Memory B cell (primary cell): Measurements from ENCODE around the gene BMPR1A.
"Not testable (repeated sequence)": the region's sequence is repeated elsewhere in the genome, so short reads cannot be mapped to it uniquely, and the experiment has no call there.

Experiments used
- ATAC-seq: fragments of 150-1000 bp; cut with Tn5 transposase; 2 replicates; pipeline ENCODE4 v1.10.0; 2021; ENCODE audit warnings: low read depth, mild to moderate bottlenecking, moderate library complexity
- DNase-seq, 2 donors: peaks; one replicate each; pipeline ENCODE4 v3.0.0; 2022; ENCODE audit warnings: low spot score in 2 of 2
- H3K27ac Mint-ChIP-seq: one replicate; pipeline ENCODE4 v1.8.0; 2022; ENCODE audit warnings: mild to moderate bottlenecking, moderate library complexity, mixed read lengths
- H3K27me3 Mint-ChIP-seq: one replicate; pipeline ENCODE4 v1.8.0; 2022; ENCODE audit warnings: mixed read lengths
- H3K36me3 Mint-ChIP-seq: one replicate; pipeline ENCODE4 v1.8.0; 2022; ENCODE audit warnings: mild to moderate bottlenecking, mixed read lengths
- H3K4me1 Mint-ChIP-seq: one replicate; pipeline ENCODE4 v1.8.0; 2022; ENCODE audit warnings: mixed read lengths
- H3K4me3 Mint-ChIP-seq: one replicate; pipeline ENCODE4 v1.8.0; 2022; ENCODE audit warnings: mild to moderate bottlenecking, moderate library complexity, mixed read lengths
- H3K9me3 Mint-ChIP-seq: one replicate; pipeline ENCODE4 v1.8.0; 2022; ENCODE audit warnings: mixed read lengths

Gene BMPR1A

DNA sequence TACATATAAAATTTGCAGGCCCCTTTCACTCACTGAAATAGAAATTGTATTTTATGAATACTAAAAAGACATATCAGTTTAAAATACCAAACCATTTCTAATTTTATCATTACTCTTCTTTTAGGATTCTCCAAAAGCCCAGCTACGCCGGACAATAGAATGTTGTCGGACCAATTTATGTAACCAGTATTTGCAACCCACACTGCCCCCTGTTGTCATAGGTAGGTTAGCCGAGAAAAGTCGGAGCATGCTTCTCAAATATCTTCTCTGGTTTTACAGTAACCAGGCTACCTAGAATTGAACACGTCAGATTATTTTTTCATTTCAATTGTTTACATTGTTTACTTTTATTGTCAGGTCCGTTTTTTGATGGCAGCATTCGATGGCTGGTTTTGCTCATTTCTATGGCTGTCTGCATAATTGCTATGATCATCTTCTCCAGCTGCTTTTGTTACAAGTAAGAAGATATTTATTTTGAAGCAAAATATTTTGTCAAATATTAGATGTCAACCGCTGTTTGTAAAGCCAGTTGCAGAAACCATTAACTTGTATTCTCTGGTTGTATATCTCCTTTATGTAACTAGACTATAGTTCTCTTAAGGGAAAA lies 143.4 kb downstream of the BMPR1A start:
- ATAC-seq (peak; percentile 59), DNase-seq (peak; percentile 33 to 39)
- H3K27me3 Mint-ChIP-seq = no peaks in the 10 kb centered on the region
- H3K36me3 Mint-ChIP-seq = peaks cover 12% of the 10 kb centered on the region
- H3K4me3 Mint-ChIP-seq = no peak overlapping the region
- H3K4me1 Mint-ChIP-seq = peaks cover 3% of the 10 kb centered on the region
- H3K27ac Mint-ChIP-seq = no peak overlapping the region
- H3K9me3 Mint-ChIP-seq = no peaks in the 10 kb centered on the region

DNA sequence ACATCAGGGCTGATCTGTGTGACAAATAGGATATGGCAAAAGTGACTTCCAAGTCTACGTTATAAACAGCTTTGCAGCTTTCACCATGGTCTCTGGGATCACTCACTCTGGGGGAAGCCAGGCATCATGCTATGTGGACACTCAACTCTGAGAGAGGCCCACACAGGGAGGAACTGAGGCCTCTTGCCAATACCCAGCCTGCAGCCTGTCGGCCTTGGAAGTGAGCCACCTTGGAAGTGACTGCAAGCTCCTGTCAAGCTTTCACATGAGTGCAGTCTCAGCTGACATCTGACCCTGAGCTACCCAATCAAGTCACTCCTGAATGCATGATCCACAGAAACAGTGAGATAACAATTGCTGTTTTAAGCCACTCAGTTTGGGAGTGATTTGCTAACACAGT lies 144.5 kb downstream of the BMPR1A start:
- peaks cover 20% of the 10 kb centered on the region for H3K36me3 Mint-ChIP-seq

DNA sequence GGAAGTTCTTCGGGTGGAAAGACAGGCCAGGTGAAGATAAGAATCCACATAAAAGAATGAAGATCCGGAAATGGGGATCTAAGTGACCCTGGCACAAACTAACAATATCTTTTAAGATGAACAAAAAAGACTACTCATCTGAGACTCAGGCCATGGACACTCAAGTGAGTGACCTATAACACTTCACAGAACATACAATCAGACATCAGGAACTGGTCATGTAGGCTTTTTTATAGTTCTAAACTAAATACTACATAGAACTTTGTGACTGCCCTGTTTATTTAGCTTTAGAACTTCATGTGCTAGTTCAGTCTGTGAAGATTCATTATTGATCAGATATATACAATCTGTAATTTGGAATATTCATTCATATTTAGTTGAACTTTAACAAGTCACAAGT lies 148.2 kb downstream of the BMPR1A start:
- Mint-ChIP-seq H3K36me3 (peaks cover 30% of the 10 kb centered on the region), H3K4me3 (no peak overlapping the region), H3K9me3 (peaks cover 7% of the 10 kb centered on the region), H3K27ac (no peak overlapping the region), H3K4me1 (peaks cover 2% of the 10 kb centered on the region), H3K27me3 (no peaks in the 10 kb centered on the region)
- no peak for DNase-seq
- no peak for ATAC-seq

More for the DNA sequence above, 144.5 kb downstream of the BMPR1A start:
- H3K27ac Mint-ChIP-seq = no peak overlapping the region
- H3K4me1 Mint-ChIP-seq = peaks cover 3% of the 10 kb centered on the region
- DNase-seq = no peak
- no peak for ATAC-seq
- peaks cover 1% of the 10 kb centered on the region for H3K9me3 Mint-ChIP-seq
- no peak overlapping the region for H3K4me3 Mint-ChIP-seq
- no peaks in the 10 kb centered on the region for H3K27me3 Mint-ChIP-seq

DNA sequence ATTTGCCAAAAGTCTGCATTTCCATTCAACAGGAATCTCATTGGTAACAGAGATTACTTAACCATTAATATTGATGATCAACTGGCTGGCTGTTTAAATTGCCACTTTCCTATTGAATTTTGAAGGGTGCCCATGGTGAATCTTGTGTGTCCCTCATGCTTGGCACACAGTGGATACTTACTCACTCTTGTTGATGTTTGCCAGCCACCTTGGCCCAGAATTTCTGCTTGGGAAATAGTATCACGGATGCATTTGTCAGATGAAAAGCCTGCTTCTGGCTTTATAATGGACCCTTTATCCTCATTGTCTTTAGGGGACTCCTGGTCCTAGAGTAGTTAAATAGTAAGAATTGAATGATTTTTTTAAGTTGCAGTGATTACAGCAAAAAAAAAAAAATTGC lies 149.0 kb downstream of the BMPR1A start:
- no peak overlapping the region for H3K27ac Mint-ChIP-seq
- H3K9me3 Mint-ChIP-seq = peaks cover 7% of the 10 kb centered on the region
- ATAC-seq (no peak), DNase-seq (no peak)
- no peak overlapping the region for H3K4me3 Mint-ChIP-seq
- H3K4me1 Mint-ChIP-seq = no peaks in the 10 kb centered on the region
- H3K36me3 Mint-ChIP-seq = peaks cover 30% of the 10 kb centered on the region
- no peaks in the 10 kb centered on the region for H3K27me3 Mint-ChIP-seq

DNA sequence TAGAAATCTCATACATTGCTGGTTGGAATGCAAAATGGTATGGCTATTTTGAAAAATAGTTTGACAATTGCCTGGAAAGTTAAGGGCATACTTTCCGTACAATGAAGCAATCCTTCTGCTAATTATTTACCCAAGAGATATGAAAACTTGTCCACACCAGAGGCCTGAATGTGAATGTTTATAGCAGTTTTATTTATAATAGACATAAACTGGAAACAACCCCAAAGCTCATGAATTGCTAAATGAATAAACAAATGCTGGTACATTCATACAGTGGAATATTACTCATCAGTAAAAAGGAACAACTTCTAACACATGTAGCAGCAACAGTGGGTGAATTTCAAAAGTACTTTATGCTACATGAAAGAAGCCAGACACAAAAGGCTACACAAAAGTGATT lies 158.3 kb downstream of the BMPR1A start:
- no peaks in the 10 kb centered on the region for H3K27me3 Mint-ChIP-seq
- no peaks in the 10 kb centered on the region for H3K9me3 Mint-ChIP-seq
- ATAC-seq (no peak), DNase-seq (no peak)
- H3K4me1 Mint-ChIP-seq = no peaks in the 10 kb centered on the region
- H3K27ac Mint-ChIP-seq = no peak overlapping the region
- H3K4me3 Mint-ChIP-seq = no peak overlapping the region
- peaks cover 11% of the 10 kb centered on the region for H3K36me3 Mint-ChIP-seq

DNA sequence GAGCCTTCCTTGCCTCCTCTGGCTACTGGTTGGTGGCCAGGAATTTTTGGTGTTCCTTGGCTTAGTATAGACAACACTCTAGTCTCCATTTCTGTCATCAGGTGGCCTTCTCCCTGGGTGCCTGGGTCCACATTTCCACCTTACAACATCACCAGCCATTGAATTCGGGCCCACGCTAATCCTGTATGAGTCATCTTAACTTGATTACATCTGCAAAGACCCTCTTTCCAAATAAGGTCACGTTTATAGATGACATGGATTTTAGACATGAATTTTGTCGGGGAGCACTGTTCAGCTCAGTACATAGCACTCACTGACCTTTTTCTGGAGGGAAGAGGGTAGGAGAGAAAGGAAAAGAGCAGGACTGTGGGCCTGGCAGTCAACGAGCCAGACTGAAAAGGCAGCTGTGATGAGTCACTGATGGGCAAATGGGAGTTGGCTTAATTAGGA lies 161.6 kb downstream of the BMPR1A start:
- H3K9me3 Mint-ChIP-seq = no peaks in the 10 kb centered on the region
- ATAC-seq (no peak), DNase-seq (no peak)
- no peak overlapping the region for H3K27ac Mint-ChIP-seq
- peaks cover 20% of the 10 kb centered on the region for H3K36me3 Mint-ChIP-seq
- no peak overlapping the region for H3K4me3 Mint-ChIP-seq
- H3K27me3 Mint-ChIP-seq = no peaks in the 10 kb centered on the region
- H3K4me1 Mint-ChIP-seq = no peaks in the 10 kb centered on the region

DNA sequence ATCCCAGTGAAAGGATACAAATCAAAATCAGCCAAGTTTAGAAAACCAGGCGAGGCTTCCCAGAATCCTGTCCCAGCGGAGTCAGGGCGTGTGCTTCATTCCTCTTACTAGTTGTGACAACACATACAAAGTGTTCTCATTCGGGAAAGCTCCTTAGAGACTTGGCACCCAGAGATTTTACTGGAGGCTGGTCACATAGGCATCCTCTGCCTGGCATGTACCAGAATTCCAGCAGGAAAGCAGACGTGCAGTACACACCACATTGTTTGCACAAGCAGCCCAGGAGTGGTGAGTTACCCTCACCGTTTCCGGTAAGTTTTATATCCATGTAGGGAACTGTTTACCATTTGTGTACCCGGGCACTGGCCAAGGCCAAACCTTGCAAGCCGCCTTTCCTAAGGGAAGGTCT lies 166.1 kb downstream of the BMPR1A start:
- H3K4me1 Mint-ChIP-seq = no peaks in the 10 kb centered on the region
- H3K9me3 Mint-ChIP-seq = no peaks in the 10 kb centered on the region
- H3K36me3 Mint-ChIP-seq = peaks cover 18% of the 10 kb centered on the region
- ATAC-seq (no peak), DNase-seq (no peak)
- no peaks in the 10 kb centered on the region for H3K27me3 Mint-ChIP-seq
- H3K27ac Mint-ChIP-seq = no peak overlapping the region
- H3K4me3 Mint-ChIP-seq = no peak overlapping the region

DNA sequence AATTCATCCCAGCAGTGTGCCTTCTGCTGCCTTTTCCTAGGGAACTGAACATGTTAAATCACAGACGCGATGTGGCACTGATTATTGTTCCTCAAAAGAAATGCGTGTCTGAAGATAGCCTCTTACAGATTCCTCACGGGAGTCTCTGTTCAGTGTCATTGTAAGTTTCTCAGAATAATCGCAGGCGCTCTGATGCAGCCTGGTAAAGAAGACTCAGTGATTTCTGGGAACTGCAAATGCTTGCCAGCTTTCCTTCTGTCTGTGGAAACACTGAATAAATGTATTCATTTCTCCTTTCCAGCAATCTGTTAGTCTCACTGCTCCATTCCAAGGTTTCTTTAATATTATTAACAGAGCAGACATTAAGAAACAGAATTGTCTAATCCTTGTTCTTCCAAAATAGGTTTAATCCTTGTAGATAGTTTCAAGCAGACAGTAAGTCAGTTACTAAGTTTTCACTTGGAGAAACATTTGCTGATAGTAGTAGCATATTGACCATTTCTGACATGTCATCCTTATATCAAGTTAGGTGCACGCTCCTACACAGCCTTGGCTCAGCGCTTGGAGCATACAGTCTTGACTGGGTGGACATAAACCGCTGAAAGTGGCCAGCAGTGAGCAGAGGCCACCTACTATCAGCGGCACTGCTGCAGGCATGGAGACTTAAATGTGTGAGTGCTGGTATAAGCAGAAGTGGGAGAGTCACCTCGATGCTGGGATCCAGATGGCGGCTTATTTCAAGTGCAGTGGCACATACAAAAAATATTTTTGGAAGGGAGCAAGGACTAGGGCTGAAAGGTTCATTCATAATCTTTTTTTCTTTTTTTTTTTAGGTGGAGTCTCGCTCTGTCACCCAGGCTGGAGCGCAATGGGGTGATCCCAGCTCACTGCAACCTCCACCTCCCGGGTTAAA lies 173.3 kb downstream of the BMPR1A start:
- Mint-ChIP-seq H3K27me3 (no peaks in the 10 kb centered on the region), H3K4me1 (no peaks in the 10 kb centered on the region), H3K4me3 (no peak overlapping the region), H3K36me3 (peaks cover 3% of the 10 kb centered on the region), H3K9me3 (no peaks in the 10 kb centered on the region), H3K27ac (no peak overlapping the region)
- DNase-seq (no peak), ATAC-seq (no peak)

DNA sequence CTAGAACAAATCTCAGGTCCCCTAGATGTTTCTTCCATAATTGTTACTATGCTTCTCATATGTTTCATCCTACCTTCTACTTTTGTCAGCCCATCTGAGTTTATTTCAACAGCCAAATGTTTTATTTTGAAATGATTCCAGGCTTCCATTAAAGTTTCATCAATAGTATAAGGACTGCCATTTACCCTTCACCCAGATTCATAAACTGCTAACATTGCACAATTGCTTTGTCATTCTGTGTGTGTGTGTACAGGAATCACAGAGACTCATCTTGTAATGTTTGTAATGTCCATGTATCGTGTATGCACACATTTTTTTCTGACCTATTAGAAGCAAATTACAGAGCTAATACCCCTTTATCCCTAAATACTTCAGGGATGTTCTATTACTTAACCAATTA lies 175.5 kb downstream of the BMPR1A start:
- ATAC-seq (no peak), DNase-seq (no peak)
- Mint-ChIP-seq H3K9me3 (no peaks in the 10 kb centered on the region), H3K36me3 (peaks cover 3% of the 10 kb centered on the region), H3K27ac (no peak overlapping the region), H3K4me1 (no peaks in the 10 kb centered on the region), H3K27me3 (no peaks in the 10 kb centered on the region), H3K4me3 (no peak overlapping the region)

DNA sequence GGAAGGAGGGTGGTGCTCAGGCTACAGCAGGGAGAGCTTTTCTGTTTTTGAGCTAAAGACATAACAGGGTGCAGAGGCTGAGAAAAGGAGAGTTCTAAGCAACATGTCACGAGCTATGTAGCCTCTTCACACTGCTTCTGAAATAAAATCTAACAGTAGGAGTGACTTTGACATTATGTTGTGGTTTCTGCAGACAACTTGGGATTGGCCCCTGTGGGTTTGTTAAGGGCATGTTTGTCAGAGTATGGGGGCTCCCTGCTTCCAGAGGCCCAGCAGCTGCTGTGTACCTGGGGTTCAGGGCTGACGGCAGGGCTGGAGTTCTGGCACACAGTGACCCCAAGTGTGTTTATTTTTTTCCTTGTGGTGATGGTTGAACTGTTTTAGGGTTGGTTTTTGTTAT lies 176.3 kb downstream of the BMPR1A start:
- no peak for ATAC-seq
- Mint-ChIP-seq H3K36me3 (peaks cover 3% of the 10 kb centered on the region), H3K27ac (no peak overlapping the region)

DNA sequence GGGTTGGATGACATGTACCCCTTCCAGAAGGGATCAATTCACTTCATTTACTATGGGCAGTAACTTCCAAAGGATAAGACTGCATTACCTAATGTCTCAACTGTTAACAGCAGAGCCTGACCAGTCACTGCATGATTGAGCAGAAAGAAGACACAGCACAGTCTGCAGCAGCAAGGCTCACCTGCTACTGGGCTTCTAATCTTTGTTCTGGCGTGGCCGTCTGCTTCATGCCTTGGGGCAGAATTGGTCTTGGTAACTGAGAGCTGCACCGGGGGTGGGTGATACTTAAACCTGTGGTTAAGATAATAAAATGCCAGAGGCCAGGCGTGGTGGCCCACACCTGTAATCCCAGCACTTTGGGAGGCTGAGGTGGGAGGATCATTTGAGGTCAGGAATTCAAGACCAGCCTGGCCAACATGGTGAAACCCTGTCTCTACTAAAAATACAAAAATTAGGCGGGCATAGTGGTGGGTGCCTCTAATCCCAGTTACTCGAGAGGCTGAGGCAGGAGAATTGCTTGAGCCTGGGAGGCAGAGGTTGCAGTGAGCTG lies 177.8 kb downstream of the BMPR1A start:
- H3K9me3 Mint-ChIP-seq, H3K27ac Mint-ChIP-seq, ATAC-seq, H3K27me3 Mint-ChIP-seq, H3K4me3 Mint-ChIP-seq, H3K36me3 Mint-ChIP-seq, DNase-seq, H3K4me1 Mint-ChIP-seq: not testable (repeated sequence)

More for the DNA sequence above, 176.3 kb downstream of the BMPR1A start:
- Mint-ChIP-seq H3K9me3 (no peaks in the 10 kb centered on the region), H3K4me1 (no peaks in the 10 kb centered on the region), H3K27me3 (no peaks in the 10 kb centered on the region), H3K4me3 (no peak overlapping the region)
- DNase-seq = no peak

DNA sequence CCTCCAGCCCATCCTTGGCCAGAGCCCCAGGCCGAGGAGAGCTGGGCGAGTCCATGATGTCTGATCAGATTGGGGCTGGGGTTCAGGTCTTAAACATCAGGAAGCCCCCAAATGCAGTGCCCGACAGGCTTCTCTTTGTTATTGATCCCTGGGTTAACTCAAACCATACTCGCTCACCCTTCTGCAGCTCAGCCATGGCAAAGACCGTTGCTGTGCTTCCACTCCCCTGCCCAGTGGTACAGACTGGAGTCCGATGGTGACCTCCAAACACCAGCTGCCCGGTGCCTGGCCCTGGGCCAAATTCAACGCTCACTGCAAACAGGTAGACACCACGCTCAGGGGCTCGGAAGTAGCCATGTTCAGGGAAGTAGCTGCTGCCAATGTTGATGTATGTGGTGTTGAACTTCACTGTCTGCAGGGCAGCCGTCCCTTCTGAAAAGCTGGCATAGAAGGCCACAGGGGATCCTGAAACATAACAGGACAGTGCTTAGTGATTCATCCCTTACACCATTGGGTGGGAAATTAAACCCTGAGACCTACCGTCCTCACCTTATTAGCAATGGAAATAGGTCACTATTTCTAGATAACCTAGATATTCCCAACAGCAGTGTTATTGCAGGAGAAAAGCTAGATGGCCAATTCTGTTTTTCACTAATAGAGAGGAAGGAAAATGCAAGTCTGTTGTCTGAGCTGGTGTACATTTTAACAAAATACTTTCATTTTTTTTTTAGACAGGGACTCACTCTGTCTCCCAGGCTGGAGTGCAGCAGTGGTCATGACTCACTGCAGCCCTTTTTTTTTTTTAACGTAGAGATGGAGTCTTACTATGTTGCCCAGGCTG lies 180.5 kb downstream of the BMPR1A start:
- Mint-ChIP-seq H3K27me3 (no peaks in the 10 kb centered on the region), H3K4me1 (peaks cover 2% of the 10 kb centered on the region), H3K9me3 (no peaks in the 10 kb centered on the region), H3K4me3 (no peak overlapping the region), H3K27ac (no peak overlapping the region), H3K36me3 (no peaks in the 10 kb centered on the region)
- ATAC-seq = no peak
- DNase-seq = no peak

DNA sequence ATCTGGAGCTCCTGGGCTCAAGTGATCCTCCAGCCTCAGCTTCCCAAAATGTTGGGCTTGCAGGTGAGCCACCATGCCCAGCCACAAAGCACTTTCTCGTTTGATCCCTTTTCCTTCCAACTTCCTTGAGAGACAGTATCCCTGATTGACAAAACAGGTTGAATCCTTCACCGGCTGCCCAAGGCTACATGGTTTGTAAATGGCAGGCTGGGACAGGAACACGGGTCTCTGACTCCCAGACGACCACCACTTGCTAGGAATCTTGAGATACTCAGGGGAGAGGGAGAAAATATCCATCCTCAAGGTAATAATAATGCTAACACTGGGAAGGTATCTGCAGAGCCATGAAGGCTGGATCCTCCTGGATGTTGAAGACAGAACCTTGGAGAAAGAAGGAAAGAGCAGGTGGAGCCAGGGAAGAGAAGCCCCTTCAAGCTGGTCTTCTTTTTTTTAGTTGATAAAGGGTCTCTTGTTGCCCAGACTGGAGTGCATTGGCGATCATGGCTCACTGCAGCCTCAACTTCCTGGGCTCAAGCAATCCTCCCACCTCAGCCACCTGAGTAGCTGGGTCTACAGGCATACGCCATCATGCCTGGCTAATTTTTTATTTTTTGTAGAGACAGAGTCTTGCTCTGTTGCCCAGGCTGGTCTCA lies 181.2 kb downstream of the BMPR1A start:
- H3K27ac Mint-ChIP-seq = no peak overlapping the region
- no peaks in the 10 kb centered on the region for H3K36me3 Mint-ChIP-seq
- no peak overlapping the region for H3K4me3 Mint-ChIP-seq
- no peaks in the 10 kb centered on the region for H3K27me3 Mint-ChIP-seq
- H3K4me1 Mint-ChIP-seq = peaks cover 2% of the 10 kb centered on the region
- DNase-seq = no peak
- no peak for ATAC-seq
- no peaks in the 10 kb centered on the region for H3K9me3 Mint-ChIP-seq
